HS-27A (cell line): Measurements from ENCODE around the gene AGBL5.

Experiments
- DNase-seq: peaks from one replicate; pipeline ENCODE4 v3.0.0-alpha.2; 2012; ENCODE audit warnings: low read depth, missing footprints

AGBL5 gene

DNA sequence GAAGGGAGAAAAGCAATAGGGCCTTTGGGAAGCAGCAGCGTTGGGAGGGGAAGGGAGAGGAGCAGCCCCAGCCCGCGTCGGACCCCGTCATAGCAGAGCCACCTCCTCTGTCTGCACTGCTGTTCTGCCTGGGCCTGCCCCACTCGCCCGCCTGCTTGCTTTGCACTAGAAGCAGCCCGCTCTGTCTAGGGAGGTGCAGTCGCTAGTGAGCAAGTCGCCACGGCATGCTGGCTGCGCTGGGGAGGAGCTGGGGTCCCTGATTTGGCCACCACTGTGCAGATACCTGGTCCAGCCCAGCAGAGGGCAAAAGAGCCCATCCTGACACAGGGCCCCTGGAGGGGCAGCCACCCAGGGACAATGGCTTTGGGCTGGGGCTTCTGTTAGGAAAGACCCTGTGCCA is 26.7 kb upstream of the AGBL5 start:
- no peak for DNase-seq

DNA sequence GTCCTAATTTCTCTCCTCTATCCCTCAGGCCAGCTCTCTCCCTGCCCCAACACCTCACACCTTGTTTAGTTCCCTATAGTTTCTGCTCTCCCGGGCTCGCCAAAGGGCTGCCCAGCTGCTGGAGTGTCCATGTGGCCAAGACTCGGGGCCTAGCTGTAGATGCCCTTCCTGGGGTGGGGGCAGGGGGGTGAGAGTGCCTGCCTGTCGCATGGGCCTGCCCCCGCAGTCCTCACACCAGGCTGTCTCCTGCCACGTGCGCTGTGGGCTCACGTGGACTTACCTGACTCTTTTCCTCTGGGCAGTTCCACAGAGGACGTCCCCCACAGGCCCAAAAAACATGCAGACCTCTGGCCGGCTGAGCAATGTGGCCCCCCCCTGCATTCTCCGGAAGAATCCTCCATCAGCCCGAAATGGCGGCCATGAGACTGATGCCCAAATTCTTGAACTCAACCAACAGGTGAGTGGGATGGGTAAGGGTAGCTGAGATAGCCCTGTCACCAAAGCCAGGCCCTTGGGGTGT is 26.1 kb upstream of the AGBL5 start:
- DNase-seq = no peak

DNA sequence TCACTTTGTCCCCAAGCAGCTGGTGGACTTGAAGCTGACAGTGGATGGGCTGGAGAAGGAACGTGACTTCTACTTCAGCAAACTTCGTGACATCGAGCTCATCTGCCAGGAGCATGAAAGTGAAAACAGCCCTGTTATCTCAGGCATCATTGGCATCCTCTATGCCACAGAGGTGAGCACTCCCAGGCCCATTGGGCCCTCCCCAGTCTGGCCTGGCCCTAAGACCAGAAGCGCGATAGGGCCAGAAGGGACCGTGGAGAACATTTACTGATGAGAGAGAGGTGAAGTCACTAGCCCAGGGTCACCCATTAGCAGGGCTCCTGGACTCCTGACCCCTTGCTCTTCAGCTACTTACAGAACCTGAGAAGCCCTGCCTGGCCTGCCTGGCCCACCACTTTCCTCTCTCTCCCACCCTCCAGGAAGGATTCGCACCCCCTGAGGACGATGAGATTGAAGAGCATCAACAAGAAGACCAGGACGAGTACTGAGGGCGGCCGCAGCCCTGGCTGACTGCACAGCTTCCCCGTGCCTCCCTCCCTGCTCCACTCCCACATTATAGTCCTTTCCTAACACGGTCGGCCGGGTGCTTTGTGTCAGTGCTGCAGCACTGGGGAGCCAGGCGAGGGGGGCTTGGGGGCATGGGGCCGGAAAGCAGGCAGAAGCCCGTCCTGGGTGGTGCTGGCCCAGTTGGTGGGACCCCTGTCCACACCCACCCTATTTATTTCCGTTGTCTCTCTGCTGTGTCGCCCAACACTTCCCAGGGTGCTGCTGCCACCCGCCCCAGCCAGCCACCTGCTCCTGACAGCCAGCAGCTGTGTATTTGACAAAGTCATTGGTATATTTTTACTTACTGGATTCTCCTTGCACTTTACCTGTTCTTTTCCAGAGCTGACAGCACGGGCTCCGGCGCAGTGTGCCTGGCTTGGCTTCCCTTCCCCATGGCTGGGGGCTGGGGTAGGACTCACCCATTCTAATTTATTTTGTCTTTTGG is 25.3 kb upstream of the AGBL5 start:
- no peak for DNase-seq

DNA sequence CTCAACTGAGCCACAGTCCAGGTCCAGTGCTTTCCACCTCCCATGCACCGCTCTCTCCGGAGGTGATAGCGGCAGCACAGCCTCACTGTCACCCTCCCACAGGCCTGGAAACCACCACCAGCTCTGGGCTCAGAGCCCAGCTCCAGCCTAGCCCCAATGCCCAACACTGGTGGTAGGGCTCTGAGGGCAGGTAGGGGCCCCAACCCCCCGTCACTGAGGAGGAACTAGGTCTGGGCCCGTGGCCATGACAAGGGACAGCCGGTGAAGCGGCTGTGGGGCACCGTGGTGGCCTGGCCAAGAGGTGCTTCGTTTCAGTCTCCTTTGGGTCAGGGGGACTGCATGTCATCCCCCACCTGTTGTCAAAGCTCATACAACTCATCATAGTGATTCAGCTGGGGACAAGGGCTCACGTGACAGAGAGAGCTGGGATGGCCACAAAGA is 24.2 kb upstream of the AGBL5 start:
- no peak for DNase-seq

DNA sequence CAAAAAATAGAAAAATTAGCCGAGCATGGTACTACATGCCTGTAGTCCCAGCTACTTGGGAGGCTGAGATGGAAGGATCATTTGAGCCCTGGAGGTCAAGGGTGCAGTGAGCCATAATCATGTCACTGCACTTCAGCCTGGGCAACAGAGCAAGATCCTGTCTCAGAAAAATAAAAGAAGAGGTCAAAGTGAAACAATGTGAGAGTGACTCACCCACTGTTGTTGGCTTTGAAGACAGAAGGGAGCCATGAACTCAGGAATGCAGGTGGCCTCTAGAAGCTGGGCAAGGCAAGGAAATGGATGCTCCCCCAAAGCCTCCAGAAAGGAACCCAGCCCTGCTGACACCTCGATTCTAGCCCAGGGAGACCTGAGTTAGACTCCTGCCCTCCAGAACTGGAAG is 22.4 kb upstream of the AGBL5 start:
- no peak for DNase-seq

DNA sequence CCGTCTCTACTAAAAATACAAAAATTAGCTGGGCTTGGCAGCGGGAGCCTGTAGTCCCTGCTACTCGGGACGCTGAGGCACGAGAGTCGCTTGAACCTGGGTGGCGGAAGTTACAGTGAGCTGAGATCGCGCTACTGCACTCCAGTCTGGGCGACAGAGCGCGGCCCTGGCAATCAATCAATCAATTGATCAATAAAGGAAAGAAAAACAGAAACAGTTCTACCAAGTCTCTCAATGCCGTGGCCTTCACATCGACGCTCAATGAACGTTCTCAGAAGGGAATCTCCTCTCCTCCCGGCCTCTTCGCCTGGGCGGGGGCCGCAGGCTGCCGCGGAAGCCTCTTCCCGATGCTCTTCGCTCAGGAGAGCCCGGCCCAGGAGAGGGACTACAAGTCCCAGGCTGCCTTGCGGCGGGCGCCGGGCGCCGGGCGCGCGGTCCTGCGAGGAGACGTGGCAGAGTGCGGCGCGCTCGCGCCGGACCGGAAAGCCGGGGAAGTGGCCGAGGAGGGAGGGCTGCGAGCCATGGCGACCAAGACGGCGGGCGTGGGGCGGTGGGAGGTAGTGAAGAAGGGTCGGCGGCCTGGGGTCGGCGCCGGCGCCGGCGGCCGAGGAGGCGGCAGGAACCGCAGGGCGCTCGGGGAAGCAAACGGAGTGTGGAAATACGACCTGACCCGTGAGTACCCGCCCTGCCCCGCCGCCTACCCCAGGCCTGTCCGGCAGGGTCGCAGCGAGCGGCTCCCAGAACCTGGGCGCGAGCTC is 18.8 kb upstream of the AGBL5 start, which contains the start of gene TMEM214:
Gene TMEM214, plus strand, starts transcription at position 471 of the 758 bp plus-strand sequence. Its CDS starts 51 bp downstream, at position 522.
- DNase-seq = peak; percentile 48

DNA sequence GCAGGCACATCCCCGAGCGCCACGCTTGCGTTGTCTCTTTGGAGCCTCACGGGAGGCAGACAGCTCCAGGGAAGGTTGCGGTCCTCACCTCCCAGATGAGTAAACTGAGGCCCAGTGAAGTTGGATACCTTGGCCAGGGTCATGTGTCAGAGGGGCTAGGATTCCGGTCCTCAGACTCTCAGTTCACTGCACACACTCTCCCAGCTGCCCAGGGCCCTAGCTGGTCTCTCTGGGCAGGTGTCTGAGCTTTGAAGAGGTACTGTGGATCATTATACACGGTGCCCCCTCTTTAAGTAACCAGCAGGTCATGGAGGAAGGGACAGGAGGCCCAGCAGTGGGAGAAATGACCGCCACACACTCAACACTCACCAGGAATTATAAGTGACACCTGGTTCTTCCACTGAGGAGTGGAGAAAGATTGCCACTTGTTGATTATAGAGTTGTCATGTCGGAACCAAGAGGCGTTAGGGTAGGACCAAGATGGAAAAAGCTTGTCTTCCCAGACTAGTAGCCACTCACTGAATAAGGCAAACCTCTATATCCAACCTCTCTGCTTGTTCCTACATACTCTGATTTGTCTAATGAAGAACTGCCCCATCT is 18.1 kb upstream of the AGBL5 start:
- DNase-seq = no peak

DNA sequence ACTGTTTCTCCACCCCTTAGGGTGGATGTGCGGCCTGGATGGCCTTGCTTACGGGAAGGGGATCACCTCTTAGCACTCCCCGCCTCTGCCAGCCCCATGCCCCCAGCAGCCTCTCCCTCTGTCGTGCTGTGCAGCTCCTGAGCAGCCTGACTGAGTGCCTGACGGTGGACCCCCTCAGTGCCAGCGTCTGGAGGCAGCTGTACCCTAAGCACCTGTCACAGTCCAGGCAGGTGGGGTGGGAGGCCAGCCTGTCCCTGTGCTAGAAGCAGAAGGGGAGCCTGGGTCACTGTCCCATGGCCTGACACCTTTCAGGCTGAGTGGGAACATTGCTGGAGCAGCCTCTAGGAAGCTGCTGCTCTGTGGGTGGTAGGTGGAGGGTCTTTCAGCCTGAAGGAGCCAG is 13.5 kb upstream of the AGBL5 start:
- DNase-seq = no peak

DNA sequence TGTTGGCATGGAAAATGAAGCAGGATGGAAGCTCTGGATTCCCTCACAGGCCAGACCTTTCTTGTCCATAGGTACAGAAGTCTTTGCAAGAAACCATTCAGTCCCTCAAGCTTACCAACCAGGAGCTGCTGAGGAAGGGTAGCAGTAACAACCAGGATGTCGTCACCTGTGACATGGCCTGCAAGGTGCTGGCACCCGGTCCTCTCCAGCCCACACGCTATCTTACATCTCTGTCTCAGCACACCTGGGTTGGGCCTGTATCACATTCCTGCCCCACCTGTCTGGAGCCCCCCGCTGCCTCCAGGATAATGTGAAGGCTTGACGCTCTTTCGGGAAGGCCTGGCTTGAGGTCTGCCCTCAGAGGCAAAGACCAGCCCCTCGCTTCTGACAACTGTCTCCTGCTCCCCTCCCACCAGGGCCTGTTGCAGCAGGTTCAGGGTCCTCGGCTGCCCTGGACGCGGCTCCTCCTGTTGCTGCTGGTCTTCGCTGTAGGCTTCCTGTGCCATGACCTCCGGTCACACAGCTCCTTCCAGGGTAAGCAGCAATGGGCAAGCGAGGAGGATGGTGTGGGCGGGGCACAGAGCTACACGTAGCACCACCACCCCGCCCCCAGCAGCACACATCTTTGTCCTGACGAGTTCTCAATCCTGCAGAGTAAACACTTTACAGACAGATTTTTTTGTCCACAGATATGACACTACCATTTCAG is 12.7 kb upstream of the AGBL5 start:
- no peak for DNase-seq

DNA sequence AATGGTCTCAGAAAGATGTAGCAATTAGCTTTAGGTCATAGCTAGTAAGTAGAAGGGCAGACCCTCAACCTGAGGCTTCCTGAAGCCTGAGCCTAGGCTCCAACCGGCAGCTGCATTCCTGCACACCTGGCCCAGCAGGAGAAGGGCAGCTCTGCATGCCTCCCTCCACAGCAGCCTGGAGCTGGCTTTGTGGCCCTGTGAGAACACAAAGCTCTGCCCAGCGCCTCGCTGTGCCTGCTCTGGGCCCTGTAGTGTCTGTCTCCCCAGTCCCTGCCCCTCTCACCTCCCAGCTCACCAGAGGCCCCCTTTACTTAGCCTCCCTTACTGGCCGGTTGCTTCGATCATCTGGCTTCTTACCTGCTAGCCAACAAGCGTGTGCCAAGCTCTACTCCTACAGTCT is 12.0 kb upstream of the AGBL5 start:
- no peak for DNase-seq

DNA sequence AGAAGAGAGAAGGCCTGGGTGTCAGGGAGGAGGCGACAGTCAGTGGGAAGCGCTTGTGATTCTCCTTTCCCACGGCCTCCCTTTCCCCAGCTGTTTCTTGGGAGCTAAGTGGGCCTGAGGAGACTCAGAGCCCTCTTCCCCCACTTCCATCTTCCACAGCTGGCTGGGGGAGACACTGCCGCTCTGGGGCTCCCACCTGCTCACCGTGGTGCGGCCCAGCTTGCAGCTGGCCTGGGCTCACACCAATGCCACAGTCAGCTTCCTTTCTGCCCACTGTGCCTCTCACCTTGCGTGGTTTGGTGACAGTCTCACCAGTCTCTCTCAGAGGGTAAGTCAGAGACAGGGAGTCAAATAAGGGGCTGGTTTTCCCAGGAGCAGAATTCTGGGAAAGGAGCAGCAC is 11.6 kb upstream of the AGBL5 start:
- no peak for DNase-seq

DNA sequence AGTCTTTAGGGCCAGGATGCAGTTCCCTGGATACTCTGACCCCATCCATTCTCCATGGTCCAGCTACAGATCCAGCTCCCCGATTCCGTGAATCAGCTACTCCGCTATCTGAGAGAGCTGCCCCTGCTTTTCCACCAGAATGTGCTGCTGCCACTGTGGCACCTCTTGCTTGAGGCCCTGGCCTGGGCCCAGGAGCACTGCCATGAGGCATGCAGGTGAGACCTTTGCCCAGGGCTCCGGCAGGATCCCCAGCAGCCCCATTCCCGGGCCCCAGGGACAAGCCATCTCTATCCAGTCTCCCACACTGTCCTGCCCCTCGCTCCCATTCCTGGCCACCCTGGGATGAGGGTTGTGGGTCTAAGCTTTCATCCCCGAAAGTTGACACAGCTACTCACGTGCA is 11.2 kb upstream of the AGBL5 start:
- no peak for DNase-seq

DNA sequence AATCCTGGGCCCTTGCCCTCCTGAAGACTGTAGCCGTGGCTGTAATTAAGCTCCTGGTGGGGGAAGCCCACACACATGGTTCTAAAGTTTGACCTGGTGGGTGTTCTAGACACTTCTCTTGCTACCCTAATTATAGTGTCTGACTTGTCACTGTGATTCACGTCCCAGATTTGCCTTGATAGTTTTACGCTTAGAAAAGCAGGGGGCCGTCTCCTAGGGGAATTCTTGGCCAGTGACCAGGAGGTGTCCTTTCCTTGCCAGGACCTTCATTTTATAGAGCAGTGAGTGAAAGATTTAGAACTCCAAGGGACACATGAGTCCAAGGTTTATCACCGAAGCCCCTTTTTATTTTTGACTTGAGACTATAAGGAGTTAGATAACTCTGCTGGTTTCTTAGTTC is 9.7 kb upstream of the AGBL5 start:
- DNase-seq = no peak

DNA sequence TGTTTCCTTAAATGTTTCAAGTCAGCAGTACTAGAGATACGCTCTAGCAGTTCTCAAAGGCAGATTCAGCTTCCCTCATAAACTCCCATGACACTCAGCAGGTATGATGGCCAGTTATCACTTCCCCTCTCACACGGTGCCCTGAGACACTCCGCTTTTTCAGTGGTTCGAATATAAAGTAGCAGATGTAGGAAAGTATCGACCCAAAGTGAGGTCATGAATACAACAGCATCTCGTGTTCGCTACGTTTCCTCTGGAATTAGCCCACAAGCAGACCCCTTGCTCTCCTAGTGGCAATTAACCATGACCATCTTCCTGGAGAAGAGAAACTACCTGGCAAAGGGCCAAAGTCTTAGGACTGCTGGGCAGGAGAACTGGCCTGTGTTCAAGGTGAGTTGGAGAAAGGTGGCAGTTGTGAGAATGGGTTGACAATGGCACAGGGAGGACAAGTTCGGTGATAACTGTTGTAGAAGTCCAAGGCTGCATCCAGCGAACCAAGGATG is 9.3 kb upstream of the AGBL5 start:
- no peak for DNase-seq

DNA sequence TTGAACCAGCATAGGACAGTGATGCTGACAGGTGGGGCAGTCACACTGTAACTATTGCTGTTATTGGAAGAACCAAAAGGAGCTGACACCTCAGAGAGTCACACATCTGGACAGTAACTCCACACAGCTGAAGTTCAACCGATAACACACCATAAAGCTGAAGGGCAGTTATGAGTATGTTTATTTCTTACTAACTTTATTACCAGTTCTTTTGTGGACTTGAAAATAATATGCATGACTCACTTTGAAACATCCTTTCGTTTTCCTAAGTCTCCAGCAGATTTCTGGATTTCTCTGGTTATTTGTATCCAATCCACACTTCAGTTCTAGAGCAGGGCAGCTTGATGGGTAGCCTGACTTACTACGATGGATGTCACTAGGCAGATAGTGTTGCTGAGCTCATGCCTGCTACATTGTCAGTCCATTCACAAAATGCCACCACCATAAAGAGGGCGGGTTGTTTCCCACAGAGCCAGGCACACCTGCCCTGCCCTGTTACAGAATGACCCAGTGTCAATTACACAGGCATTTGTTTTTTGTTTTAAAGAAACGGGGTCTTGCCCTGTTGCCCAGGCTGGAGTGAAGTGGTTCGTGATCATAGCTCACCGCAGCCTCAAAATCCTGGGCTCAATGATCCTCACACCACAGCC is 8.4 kb upstream of the AGBL5 start:
- no peak for DNase-seq

DNA sequence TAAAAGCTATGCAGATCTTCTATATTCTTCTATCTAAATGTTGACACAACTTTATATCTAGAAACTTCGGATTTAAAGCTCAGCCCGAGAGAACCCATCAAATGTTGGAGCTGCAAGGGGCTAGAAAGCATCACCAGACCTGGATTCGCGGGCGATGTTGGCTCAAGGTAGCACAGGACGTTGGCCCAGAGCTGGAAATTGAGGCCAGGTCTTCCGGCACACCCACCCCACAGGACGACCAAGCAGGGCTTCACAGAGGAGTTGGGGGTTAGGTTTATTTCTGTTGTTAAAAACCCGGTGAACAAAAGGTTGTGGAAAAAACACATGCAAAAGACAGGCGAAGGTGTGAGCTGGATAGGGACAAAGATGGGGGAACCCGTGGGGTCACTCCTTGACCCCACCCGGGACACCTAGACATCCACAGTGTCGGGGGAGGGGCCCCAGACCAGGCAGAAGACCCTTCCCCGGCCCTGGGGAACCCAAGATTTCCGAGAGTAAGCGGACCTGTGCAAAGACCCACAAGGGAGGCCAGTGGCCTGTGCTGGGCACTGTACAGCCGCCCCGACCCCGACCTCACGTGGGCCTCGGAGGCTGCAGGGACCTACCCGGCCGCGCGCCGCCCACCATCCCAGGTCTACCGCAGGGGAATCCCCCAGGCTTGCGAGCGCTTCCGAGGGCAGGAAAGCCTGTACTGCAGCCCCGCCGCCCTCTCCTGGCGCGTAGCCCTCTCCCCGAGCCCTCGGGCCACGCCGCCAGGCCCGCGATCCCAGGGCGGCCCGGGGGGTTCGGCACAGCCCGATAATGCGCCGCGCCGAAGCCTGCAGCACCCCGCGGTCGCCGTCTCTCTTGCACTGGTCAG is 1.8 kb upstream of the AGBL5 start:
- DNase-seq = no peak

DNA sequence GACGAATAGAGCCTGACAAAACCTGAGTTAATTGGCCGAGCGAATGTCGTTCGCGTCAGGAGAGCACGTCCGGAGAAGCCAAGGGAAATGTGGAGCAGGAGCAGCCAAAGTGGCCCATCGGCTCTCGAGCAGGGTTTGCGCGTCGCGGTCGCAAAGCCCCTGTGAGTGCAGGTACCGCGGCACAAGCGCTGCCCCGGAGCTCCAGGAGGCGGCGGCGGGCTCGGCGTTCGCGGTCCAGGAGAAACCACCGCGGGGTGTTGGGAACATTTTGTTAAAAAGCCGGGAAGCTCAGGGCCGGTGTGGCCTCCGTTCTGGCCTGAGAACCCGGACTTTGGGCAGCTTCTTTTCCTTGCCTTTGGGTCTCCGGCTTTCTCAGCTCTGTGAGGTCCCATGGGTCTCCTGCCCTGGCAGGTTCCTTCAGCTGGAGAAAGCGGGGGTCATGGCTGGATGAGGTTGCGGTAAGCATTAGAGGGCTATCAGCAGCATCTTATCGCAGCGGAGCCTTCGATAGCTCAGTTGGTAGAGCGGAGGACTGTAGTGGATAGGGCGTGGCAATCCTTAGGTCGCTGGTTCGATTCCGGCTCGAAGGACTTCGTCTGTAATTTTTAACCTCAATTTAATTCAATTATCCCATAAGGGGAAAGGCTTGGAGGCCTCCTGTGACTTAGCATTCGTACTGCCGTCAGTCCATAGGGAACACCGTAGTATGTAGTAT is 1.0 kb upstream of the AGBL5 start:
- DNase-seq = peak; percentile 90

DNA sequence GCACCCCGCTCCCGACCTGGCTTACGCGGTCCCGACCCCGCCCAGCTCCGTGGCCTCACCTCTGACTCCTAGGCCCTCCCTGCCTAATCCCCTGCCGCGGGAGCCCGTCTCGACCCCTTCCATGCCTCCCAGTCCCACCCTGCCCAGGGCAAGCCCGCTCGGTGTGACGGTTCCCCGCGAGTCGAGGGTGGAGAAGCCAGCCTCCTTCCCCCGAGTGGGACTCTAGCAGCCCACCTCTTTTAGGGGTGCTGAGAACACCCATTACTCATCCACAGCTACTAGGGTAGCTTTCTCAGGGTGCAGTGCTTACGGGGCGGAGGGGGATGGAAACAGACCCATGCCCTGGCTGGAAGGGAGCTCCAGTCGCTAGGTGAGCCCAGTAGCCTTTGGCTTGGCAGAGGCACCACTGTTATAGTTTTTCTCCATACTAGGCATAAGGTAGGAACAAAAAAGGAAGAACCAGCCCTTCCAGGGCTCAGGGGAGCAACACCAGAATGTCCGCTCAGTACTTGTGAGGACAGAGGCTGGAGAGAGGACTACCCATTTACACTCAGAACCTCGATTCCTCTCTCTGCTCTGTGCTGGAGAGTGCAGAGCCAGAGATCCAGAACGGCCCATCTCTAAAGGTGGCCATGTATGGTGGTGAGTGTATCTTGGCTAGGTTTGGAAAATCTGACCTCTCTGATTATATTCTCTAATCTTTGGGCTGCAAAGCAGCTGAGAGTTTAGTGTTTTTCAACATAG is 606 bp downstream of the AGBL5 start:
- no peak for DNase-seq

DNA sequence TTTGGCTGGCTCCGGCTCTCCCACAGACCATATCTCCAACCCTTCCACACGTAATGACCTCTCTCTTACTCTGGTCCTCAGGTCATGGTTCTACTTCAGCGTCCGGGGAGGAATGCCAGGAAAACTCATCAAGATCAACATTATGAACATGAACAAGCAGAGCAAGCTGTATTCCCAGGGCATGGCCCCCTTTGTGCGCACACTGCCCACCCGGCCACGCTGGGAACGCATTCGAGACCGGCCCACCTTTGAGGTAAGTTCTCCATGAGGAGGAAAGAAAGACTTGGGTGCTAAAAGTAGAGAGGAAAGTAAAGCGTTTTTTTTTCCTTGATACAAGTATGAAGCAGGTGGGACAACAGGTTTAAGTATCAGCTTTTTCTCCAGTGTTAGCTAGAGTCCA is 1.9 kb downstream of the AGBL5 start:
- no peak for DNase-seq
